ACC112 (cell line): ENCODE results near the gene DVL2.

ENCODE experiments used
- H2AFZ ChIP-seq: fragments of 200-600 bp; sonication (generic); one replicate; pipeline ENCODE4 v1.6.0; 2017; ENCODE audit warnings: antibody characterized with exemption, low read length; ENCODE audit not compliant: unreplicated experiment
- H3K27ac ChIP-seq: fragments of 200-600 bp; sonication (generic); 2 replicates; pipeline ENCODE4 v1.5.1; 2014; ENCODE audit warnings: low read depth, mild to moderate bottlenecking, antibody characterized with exemption, low read length, moderate library complexity
- H3K27me3 ChIP-seq: fragments of 200-600 bp; sonication (generic); 2 replicates; pipeline ENCODE4 v1.6.1; 2014; ENCODE audit warnings: mild to moderate bottlenecking, antibody characterized with exemption, low read length, moderate library complexity, mixed read lengths; ENCODE audit not compliant: insufficient read depth
- H3K36me3 ChIP-seq: fragments of 200-600 bp; sonication (generic); 2 replicates; pipeline ENCODE4 v1.6.1; 2016; ENCODE audit warnings: mild to moderate bottlenecking, antibody characterized with exemption, low read length, moderate library complexity, mixed read lengths; ENCODE audit not compliant: insufficient read depth
- H3K4me1 ChIP-seq: fragments of 200-600 bp; sonication (generic); one replicate; pipeline ENCODE4 v1.6.1; 2016; ENCODE audit warnings: low read length, mixed read lengths; ENCODE audit not compliant: insufficient read depth, unreplicated experiment, control insufficient read depth
- H3K4me3 ChIP-seq: fragments of 200-600 bp; sonication (generic); 2 replicates; pipeline ENCODE4 v1.5.1; 2014; ENCODE audit warnings: mild to moderate bottlenecking, low read depth, low read length
- H3K79me2 ChIP-seq: fragments of 200-600 bp; sonication (generic); one replicate; pipeline ENCODE4 v1.6.0; 2016; ENCODE audit warnings: low read length; ENCODE audit not compliant: control insufficient read depth, unreplicated experiment, insufficient read depth

DVL2 gene

GRCh38 chr17:7262935-7263800, 28.9 kb upstream of the DVL2 start:
- peaks cover 16% of the 10 kb centered on the region for H3K27me3 ChIP-seq
- no peak overlapping the region for H3K27ac ChIP-seq
- H3K79me2 ChIP-seq: no peaks in the 10 kb centered on the region
- peaks cover 12% of the 10 kb centered on the region for H3K36me3 ChIP-seq
- peaks cover 29% of the 10 kb centered on the region for H3K4me1 ChIP-seq
- H2AFZ ChIP-seq: peak overlapping the region; percentile 48
- H3K4me3 ChIP-seq: peak overlapping the region; percentile 51; the same call in 1 of the 2 replicates

- Histone ChIP-seq H3K4me3 (peak within 1 kb of the TSS; percentile 59), H3K36me3 (peaks cover 12% of the 10 kb centered on the region), H2AFZ (peak within 1 kb of the TSS; percentile 56), H3K27me3 (peaks cover 16% of the 10 kb centered on the region), H3K27ac (no peak within 1 kb of the TSS), H3K4me1 (peaks cover 29% of the 10 kb centered on the region), H3K79me2 (no peaks in the 10 kb centered on the region)
These were observed 28.0 kb upstream of the DVL2 start, which contains the start of gene CLDN7 for GRCh38 chr17:7262192-7262934. TSS of gene CLDN7 (minus strand) at chr17:7262478. CDS start at chr17:7262043, 435 bp downstream.

- Histone ChIP-seq H3K4me1 (peaks cover 29% of the 10 kb centered on the region), H3K4me3 (peak overlapping the region; percentile 59), H3K27me3 (peaks cover 16% of the 10 kb centered on the region), H3K79me2 (no peaks in the 10 kb centered on the region), H2AFZ (peak overlapping the region; percentile 56), H3K36me3 (peaks cover 12% of the 10 kb centered on the region), H3K27ac (no peak overlapping the region)
These were observed 27.3 kb upstream of the DVL2 start for GRCh38 chr17:7261379-7262191.

- Histone ChIP-seq H3K27me3 (peaks cover 16% of the 10 kb centered on the region), H3K4me1 (peaks cover 25% of the 10 kb centered on the region), H2AFZ (peak overlapping the region; percentile 56), H3K36me3 (peaks cover 12% of the 10 kb centered on the region), H3K79me2 (no peaks in the 10 kb centered on the region), H3K27ac (no peak overlapping the region), H3K4me3 (peak overlapping the region; percentile 59)
These were observed 26.5 kb upstream of the DVL2 start for GRCh38 chr17:7260651-7261378.

GRCh38 chr17:7260151-7260550, 25.8 kb upstream of the DVL2 start:
- no peak overlapping the region for H3K4me3 ChIP-seq
- no peak overlapping the region for H2AFZ ChIP-seq

DNA sequence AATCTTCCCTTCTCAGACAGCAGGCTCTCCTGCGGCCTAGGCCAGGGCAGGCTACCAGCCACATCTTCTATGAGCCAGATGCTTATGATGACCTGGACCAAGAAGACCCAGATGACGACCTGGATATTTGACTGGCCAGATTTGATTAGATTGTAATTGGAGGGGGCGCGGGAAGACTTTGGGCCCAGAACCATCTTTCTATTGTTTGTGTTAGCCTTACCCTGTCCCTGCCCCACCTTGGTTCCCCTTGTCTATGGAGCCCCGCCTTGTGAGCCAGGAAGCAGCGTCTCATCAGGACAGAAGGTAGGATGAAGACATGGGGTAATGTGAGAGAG, 25.2 kb upstream of the DVL2 start:
- peak overlapping the region; percentile 25; the same call in 1 of the 2 replicates for H3K4me3 ChIP-seq
- H3K36me3 ChIP-seq: peaks cover 16% of the 10 kb centered on the region
- no peak overlapping the region for H2AFZ ChIP-seq
- peak overlapping the region; percentile 52 for H3K27ac ChIP-seq
- H3K79me2 ChIP-seq: no peaks in the 10 kb centered on the region
- H3K4me1 ChIP-seq: peaks cover 24% of the 10 kb centered on the region
- peaks cover 16% of the 10 kb centered on the region for H3K27me3 ChIP-seq

More at GRCh38 chr17:7260151-7260550, 25.8 kb upstream of the DVL2 start:
- H3K4me1 ChIP-seq: peaks cover 24% of the 10 kb centered on the region
- H3K27ac ChIP-seq: no peak overlapping the region
- H3K79me2 ChIP-seq: no peaks in the 10 kb centered on the region
- peaks cover 16% of the 10 kb centered on the region for H3K27me3 ChIP-seq
- H3K36me3 ChIP-seq: peaks cover 14% of the 10 kb centered on the region

DNA sequence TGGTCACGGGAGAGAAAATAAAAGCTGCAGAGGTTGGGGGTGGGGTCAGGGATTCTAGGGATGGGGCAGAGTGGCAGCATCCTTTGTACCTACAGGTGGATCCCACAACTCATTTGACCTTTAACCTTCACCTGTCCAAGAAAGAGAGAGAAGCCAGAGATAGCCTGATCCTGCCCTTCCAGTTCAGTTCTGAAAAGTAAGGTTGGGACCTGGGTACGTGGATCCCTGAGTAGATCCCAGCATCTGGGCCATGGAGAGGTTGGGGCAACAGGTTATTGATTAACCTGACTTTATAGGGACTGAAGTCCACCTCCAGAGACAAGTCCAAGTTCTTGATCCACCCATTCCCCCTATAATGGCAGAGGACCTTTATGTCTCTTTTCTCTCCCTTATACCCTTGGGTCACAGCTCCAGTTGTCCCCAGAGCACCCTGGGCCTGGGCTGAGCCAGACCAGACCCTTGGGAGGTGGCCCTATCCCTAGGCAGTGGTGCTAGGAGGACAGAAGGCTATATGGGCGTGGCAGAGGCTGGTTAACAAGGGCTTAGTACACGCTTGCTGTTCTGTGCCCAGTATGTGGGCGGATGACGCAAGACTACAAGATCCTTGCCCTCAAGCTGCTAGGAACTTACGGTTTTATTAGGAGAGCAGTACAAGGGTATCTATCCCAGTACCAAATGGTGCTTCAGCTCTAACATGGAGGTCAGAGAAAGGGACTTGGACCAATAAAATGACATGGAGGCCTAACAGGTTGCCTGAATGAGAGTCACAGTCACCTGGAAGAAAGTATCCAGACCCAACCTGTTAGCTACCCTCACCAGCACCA, 24.6 kb upstream of the DVL2 start:
- Histone ChIP-seq H2AFZ (no peak overlapping the region), H3K4me1 (peaks cover 19% of the 10 kb centered on the region), H3K4me3 (peak overlapping the region; percentile 25; the same call in 1 of the 2 replicates), H3K27ac (peak overlapping the region; percentile 52), H3K27me3 (peaks cover 16% of the 10 kb centered on the region), H3K36me3 (peaks cover 21% of the 10 kb centered on the region), H3K79me2 (peaks cover 5% of the 10 kb centered on the region)

DNA sequence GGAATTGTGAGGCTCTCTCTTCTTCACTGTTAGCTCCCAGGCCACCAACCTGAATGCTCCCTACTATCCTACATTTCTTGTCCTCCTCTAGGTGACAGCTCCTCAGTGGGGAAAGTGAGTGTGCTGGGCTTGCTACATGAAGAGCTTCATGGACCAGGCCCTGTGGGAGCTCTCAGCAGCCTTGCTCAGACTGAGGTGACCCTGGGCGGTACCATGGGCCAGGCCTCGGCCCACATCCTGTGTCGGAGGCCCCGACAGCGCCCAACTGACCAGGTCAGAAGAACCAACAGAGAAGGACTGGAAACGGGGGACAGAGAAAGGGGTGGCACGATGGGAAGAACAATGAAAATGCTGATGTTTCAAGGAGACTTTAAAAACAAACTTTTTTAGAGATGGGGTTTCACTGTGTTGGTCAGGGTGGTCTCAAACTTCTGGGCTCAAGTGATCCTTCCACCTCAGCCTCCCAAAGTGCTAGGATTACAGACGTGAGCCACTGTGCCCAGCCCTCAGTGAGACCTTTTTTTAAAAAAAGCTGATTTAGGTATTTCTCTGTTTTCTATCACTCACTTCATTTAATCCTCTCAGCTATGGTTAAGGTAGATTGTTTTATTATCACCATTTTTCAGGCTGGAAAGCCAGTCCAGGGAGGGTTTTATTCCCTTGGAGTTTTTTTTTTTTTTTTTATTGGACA, 22.6 kb upstream of the DVL2 start:
- Histone ChIP-seq H3K4me3 (no peak overlapping the region), H3K27me3 (peaks cover 9% of the 10 kb centered on the region), H3K27ac (no peak overlapping the region), H2AFZ (no peak overlapping the region), H3K36me3 (peaks cover 26% of the 10 kb centered on the region), H3K79me2 (peaks cover 17% of the 10 kb centered on the region), H3K4me1 (peaks cover 20% of the 10 kb centered on the region)

- Histone ChIP-seq H3K27ac (no peak overlapping the region), H3K36me3 (peaks cover 26% of the 10 kb centered on the region), H3K79me2 (peaks cover 37% of the 10 kb centered on the region), H3K27me3 (no peaks in the 10 kb centered on the region), H2AFZ (no peak overlapping the region), H3K4me3 (no peak overlapping the region; the same call in 1 of the 2 replicates), H3K4me1 (peaks cover 27% of the 10 kb centered on the region)
These were observed 20.2 kb upstream of the DVL2 start for GRCh38 chr17:7254511-7254910.
